Immature natural killer cell (primary cell): ENCODE data around the gene TSHZ2. TPM values are rescaled to one million over a fixed set of nuclear protein-coding genes. Genes with fewer than 3 reads are reported as not detected.

Source experiments
- DNase-seq, 3 donors: peaks; one replicate each; pipeline ENCODE4 v3.0.0; 2022; ENCODE audit warnings: mixed read lengths in 1 of 3
- H3K27ac Mint-ChIP-seq, 6 donors: one replicate each; pipeline ENCODE4 v1.8.0; 2020; ENCODE audit warnings: mixed read lengths in 6 of 6, mild to moderate bottlenecking in 5 of 6, inconsistent platforms in 4 of 6, moderate library complexity in 3 of 6
- H3K27me3 Mint-ChIP-seq, 3 donors: one replicate each; pipeline ENCODE4 v1.8.0; 2020 to 2021; ENCODE audit warnings: low read depth in 3 of 3, mild to moderate bottlenecking in 3 of 3, mixed read lengths in 3 of 3, moderate library complexity in 3 of 3, inconsistent platforms in 1 of 3
- H3K36me3 Mint-ChIP-seq, 3 donors: one replicate each; pipeline ENCODE4 v1.8.0; 2020; ENCODE audit warnings: mixed read lengths in 3 of 3, inconsistent platforms in 2 of 3, mild to moderate bottlenecking in 2 of 3
- H3K4me1 Mint-ChIP-seq, 2 donors: one replicate each; pipeline ENCODE4 v1.8.0; 2020; ENCODE audit warnings: inconsistent platforms in 2 of 2, mild to moderate bottlenecking in 2 of 2, mixed read lengths in 2 of 2, moderate library complexity in 1 of 2
- H3K4me3 Mint-ChIP-seq, 5 donors: one replicate each; pipeline ENCODE4 v1.8.0; 2020; ENCODE audit warnings: mild to moderate bottlenecking in 5 of 5, mixed read lengths in 5 of 5, inconsistent platforms in 3 of 5, moderate library complexity in 3 of 5
- H3K9me3 Mint-ChIP-seq, 6 donors: one replicate each; pipeline ENCODE4 v1.8.0; 2020; ENCODE audit warnings: mild to moderate bottlenecking in 6 of 6, mixed read lengths in 6 of 6, inconsistent platforms in 4 of 6, moderate library complexity in 3 of 6
- polyA plus RNA-seq, 3 donors: library from polyadenylated mRNA; unstranded; fragments of 300-500 nt; fragmentation: Illumina TruSeq; gene quantifications; one replicate each; pipeline ENCODE4 v1.2.3, GENCODE V29; 2021

Gene TSHZ2
- polyA plus RNA-seq, 3 donors from 2014 or later, result not detected

- Mint-ChIP-seq H3K27me3 (peaks cover 0 to 6% (median 2%) of the 10 kb centered on the region in 3 donors), H3K4me3 (no peak overlapping the region)
- DNase-seq, result no peak
These were observed 466.9 kb downstream of the TSHZ2 start for GRCh38 chr20:53439046-53439445.

GRCh38 chr20:53439616-53440015, 467.5 kb downstream of the TSHZ2 start:
- Mint-ChIP-seq H3K36me3 (no peaks in the 10 kb centered on the region), H3K27me3 (peaks cover 0 to 9% (median 2%) of the 10 kb centered on the region in 3 donors), H3K9me3 (peaks cover 0 to 3% (median 0%) of the 10 kb centered on the region in 6 donors), H3K27ac (no peak overlapping the region), H3K4me1 (no peaks in the 10 kb centered on the region), H3K4me3 (no peak overlapping the region)
- no peak for DNase-seq

More at GRCh38 chr20:53439046-53439445, 466.9 kb downstream of the TSHZ2 start:
- Mint-ChIP-seq H3K9me3 (peaks cover 0 to 3% (median 0%) of the 10 kb centered on the region in 6 donors), H3K27ac (no peak overlapping the region), H3K4me1 (no peaks in the 10 kb centered on the region), H3K36me3 (no peaks in the 10 kb centered on the region)

- Mint-ChIP-seq H3K27ac (no peak overlapping the region), H3K36me3 (peaks cover 0 to under 1% (median 0%) of the 10 kb centered on the region in 3 donors), H3K4me1 (no peaks in the 10 kb centered on the region), H3K27me3 (peaks cover 2 to 8% (median 5%) of the 10 kb centered on the region in 3 donors), H3K4me3 (no peak overlapping the region), H3K9me3 (peaks cover 15 to 30% (median 23%) of the 10 kb centered on the region in 6 donors)
- no peak for DNase-seq
These were observed 472.4 kb downstream of the TSHZ2 start for GRCh38 chr20:53444401-53445149.

- Mint-ChIP-seq H3K9me3 (peaks cover 22 to 38% (median 30%) of the 10 kb centered on the region in 6 donors), H3K4me1 (no peaks in the 10 kb centered on the region), H3K27ac (no peak overlapping the region), H3K27me3 (peaks cover 2 to 8% (median 5%) of the 10 kb centered on the region in 3 donors), H3K36me3 (peaks cover 0 to 8% (median 0%) of the 10 kb centered on the region in 3 donors), H3K4me3 (no peak overlapping the region)
- DNase-seq, result no peak
These were observed 473.2 kb downstream of the TSHZ2 start for GRCh38 chr20:53445321-53445731.

GRCh38 chr20:53445932-53446331, 473.8 kb downstream of the TSHZ2 start:
- Mint-ChIP-seq H3K9me3 (peaks cover 24 to 44% (median 31%) of the 10 kb centered on the region in 6 donors), H3K4me1 (no peaks in the 10 kb centered on the region), H3K36me3 (peaks cover 0 to 8% (median 0%) of the 10 kb centered on the region in 3 donors), H3K27me3 (peaks cover 2 to 8% (median 5%) of the 10 kb centered on the region in 3 donors), H3K4me3 (no peak overlapping the region), H3K27ac (no peak overlapping the region)
- no peak for DNase-seq

- Mint-ChIP-seq H3K4me3 (no peak overlapping the region), H3K4me1 (no peaks in the 10 kb centered on the region), H3K36me3 (peaks cover 0 to 8% (median 0%) of the 10 kb centered on the region in 3 donors), H3K27ac (no peak overlapping the region), H3K27me3 (peaks cover 2 to 10% (median 7%) of the 10 kb centered on the region in 3 donors), H3K9me3 (peaks cover 24 to 49% (median 31%) of the 10 kb centered on the region in 6 donors)
- DNase-seq, result no peak
These were observed 475.2 kb downstream of the TSHZ2 start for GRCh38 chr20:53447316-53447715.

- Mint-ChIP-seq H3K9me3 (peaks cover 24 to 49% (median 31%) of the 10 kb centered on the region in 6 donors), H3K4me3 (no peak overlapping the region), H3K4me1 (no peaks in the 10 kb centered on the region), H3K27ac (no peak overlapping the region), H3K27me3 (peaks cover 2 to 10% (median 5%) of the 10 kb centered on the region in 3 donors), H3K36me3 (peaks cover 0 to 8% (median 0%) of the 10 kb centered on the region in 3 donors)
- no peak for DNase-seq
These were observed 476.3 kb downstream of the TSHZ2 start for GRCh38 chr20:53448426-53448825.

GRCh38 chr20:53448875-53449274, 476.7 kb downstream of the TSHZ2 start:
- Mint-ChIP-seq H3K36me3 (peaks cover 0 to 8% (median 0%) of the 10 kb centered on the region in 3 donors), H3K4me1 (no peaks in the 10 kb centered on the region), H3K9me3 (peaks cover 24 to 49% (median 31%) of the 10 kb centered on the region in 6 donors), H3K27ac (no peak overlapping the region), H3K27me3 (peaks cover 2 to 9% (median 5%) of the 10 kb centered on the region in 3 donors), H3K4me3 (no peak overlapping the region)
- DNase-seq, result no peak

GRCh38 chr20:53453076-53453475, 480.9 kb downstream of the TSHZ2 start:
- no peaks in the 10 kb centered on the region for H3K4me1 Mint-ChIP-seq
- no peak overlapping the region for H3K27ac Mint-ChIP-seq
- no peak overlapping the region for H3K4me3 Mint-ChIP-seq
- no peak for DNase-seq
- peaks cover 19 to 45% (median 24%) of the 10 kb centered on the region in 6 donors for H3K9me3 Mint-ChIP-seq
- peaks cover 0 to 8% (median 0%) of the 10 kb centered on the region in 3 donors for H3K36me3 Mint-ChIP-seq
- peaks cover 2 to 3% (median 3%) of the 10 kb centered on the region in 3 donors for H3K27me3 Mint-ChIP-seq

- Mint-ChIP-seq H3K4me1 (no peaks in the 10 kb centered on the region), H3K36me3 (peaks cover 0 to 5% (median 0%) of the 10 kb centered on the region in 3 donors), H3K9me3 (peaks cover 5 to 29% (median 10%) of the 10 kb centered on the region in 6 donors), H3K27me3 (peaks cover 2 to 5% (median 3%) of the 10 kb centered on the region in 3 donors), H3K27ac (no peak overlapping the region), H3K4me3 (no peak overlapping the region)
- no peak for DNase-seq
These were observed 482.6 kb downstream of the TSHZ2 start for GRCh38 chr20:53454675-53455276.

- Mint-ChIP-seq H3K9me3 (peaks cover 0 to 7% (median 0%) of the 10 kb centered on the region in 6 donors), H3K27me3 (peaks cover 0 to 6% (median 5%) of the 10 kb centered on the region in 3 donors), H3K36me3 (no peaks in the 10 kb centered on the region), H3K4me3 (no peak overlapping the region), H3K4me1 (no peaks in the 10 kb centered on the region), H3K27ac (no peak overlapping the region)
- DNase-seq, result no peak
These were observed 491.2 kb downstream of the TSHZ2 start for GRCh38 chr20:53463101-53463972.

GRCh38 chr20:53466279-53466678, 494.1 kb downstream of the TSHZ2 start:
- H3K9me3 Mint-ChIP-seq, result peaks cover 0 to 7% (median 0%) of the 10 kb centered on the region in 6 donors
- no peak overlapping the region for H3K4me3 Mint-ChIP-seq
- no peak overlapping the region for H3K27ac Mint-ChIP-seq
- no peaks in the 10 kb centered on the region for H3K36me3 Mint-ChIP-seq
- H3K4me1 Mint-ChIP-seq, result no peaks in the 10 kb centered on the region
- peaks cover 2 to 8% (median 6%) of the 10 kb centered on the region in 3 donors for H3K27me3 Mint-ChIP-seq
- DNase-seq, result no peak

- Mint-ChIP-seq H3K4me1 (no peaks in the 10 kb centered on the region), H3K36me3 (no peaks in the 10 kb centered on the region), H3K4me3 (no peak overlapping the region), H3K9me3 (peaks cover 0 to 5% (median 0%) of the 10 kb centered on the region in 6 donors), H3K27ac (no peak overlapping the region), H3K27me3 (peaks cover 2 to 8% (median 7%) of the 10 kb centered on the region in 3 donors)
- no peak for DNase-seq
These were observed 496.4 kb downstream of the TSHZ2 start for GRCh38 chr20:53468587-53468986.
